ENCODE results near the gene PDCD2. TPM values are rescaled to one million over a fixed set of nuclear protein-coding genes. Genes with fewer than 3 reads are reported as not detected.

PDCD2 gene
- total RNA-seq, 2 donors from 2014 or later, result 99.9 to 110 TPM

DNA sequence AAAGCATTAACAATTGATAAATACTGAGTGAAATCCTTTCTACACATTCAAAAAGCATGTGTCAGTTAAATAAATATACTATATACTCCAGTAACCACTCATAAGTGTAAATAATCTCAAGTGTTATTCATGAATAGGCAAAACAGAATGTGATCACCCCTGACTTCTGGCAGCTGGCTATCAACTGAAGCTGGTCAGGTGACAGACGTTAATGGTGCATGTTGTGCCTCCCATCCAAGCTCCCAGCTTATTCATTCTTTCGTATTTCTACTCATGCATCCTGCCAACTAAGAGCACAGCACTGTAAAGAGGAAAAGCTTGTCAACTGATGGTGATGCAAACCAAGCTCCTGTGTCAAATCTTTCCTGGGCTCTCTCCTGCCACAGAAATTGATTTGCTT, 39.0 kb downstream of the PDCD2 start:
- H3K9me3 ChIP-seq, result no peaks in the 10 kb centered on the region
- WGBS, result 44% methylated on average over 2 of the region's 2 CpGs
- DNase-seq (ENCODE audit: low spot score), result no peak
- TF ChIP-seq, protein P1, sequence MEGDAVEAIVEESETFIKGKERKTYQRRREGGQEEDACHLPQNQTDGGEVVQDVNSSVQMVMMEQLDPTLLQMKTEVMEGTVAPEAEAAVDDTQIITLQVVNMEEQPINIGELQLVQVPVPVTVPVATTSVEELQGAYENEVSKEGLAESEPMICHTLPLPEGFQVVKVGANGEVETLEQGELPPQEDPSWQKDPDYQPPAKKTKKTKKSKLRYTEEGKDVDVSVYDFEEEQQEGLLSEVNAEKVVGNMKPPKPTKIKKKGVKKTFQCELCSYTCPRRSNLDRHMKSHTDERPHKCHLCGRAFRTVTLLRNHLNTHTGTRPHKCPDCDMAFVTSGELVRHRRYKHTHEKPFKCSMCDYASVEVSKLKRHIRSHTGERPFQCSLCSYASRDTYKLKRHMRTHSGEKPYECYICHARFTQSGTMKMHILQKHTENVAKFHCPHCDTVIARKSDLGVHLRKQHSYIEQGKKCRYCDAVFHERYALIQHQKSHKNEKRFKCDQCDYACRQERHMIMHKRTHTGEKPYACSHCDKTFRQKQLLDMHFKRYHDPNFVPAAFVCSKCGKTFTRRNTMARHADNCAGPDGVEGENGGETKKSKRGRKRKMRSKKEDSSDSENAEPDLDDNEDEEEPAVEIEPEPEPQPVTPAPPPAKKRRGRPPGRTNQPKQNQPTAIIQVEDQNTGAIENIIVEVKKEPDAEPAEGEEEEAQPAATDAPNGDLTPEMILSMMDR (IDR thresholded peaks at IDR 0.05), result no peak
- TF ChIP-seq POLR2AphosphoS5 (IDR thresholded peaks at IDR 0.05) (no peak), POLR2A (IDR thresholded peaks at IDR 0.05) (no peak)
- intact Hi-C loops (cut with DNase I), result no loop called here
- no peak overlapping the region for H3K4me3 ChIP-seq
- H3K4me1 ChIP-seq (replicated peaks), result peaks cover 7% of the 10 kb centered on the region
- H3K27me3 ChIP-seq (replicated peaks; ENCODE audit: insufficient read depth), result no peaks in the 10 kb centered on the region
- peaks cover 3 to 18% of the 10 kb centered on the region in 2 donors for H3K36me3 ChIP-seq
- no peak overlapping the region for H3K27ac ChIP-seq

DNA sequence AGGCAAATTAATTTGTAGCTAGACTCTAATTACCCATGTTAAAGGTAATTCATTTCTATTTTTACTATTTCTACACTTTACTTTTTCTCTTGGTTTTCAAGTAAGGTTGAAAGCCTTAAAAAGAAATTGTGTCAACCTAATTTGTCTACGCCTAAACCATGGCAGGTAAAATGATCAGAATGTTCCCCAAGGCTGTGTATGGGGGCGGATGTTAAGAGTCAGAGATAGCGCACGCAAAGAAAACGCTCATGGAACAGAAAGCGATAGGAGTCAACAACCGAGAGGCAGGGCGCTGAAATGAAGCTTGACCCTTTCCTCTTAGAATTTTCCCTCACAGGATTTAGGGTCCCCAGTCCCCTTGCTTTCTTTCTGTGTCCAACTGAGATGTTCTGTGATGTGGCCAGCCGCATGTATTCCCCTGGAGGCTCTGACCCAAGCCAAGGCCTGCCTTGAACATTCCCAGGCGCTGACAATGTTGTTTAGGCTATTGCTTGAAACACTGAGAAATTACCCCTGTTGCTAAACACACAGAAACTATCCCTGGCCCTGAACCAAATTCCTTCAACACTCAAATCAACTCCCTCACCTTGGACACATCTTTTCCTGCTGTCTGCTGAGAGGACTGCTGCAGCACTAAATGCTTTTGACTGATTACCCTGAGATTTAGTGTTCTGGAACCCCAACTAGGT, 42.3 kb downstream of the PDCD2 start:
- no peaks in the 10 kb centered on the region for H3K9me3 ChIP-seq
- 91% methylated on average over 10 of the region's 10 CpGs for WGBS
- H3K36me3 ChIP-seq, result peaks cover 3 to 18% of the 10 kb centered on the region in 2 donors
- no peak for DNase-seq (ENCODE audit: low spot score)
- no peaks in the 10 kb centered on the region for H3K4me1 ChIP-seq (replicated peaks)
- H3K27me3 ChIP-seq (replicated peaks; ENCODE audit: insufficient read depth), result no peaks in the 10 kb centered on the region
- TF ChIP-seq, protein P1 (IDR thresholded peaks at IDR 0.05), result no peak
- TF ChIP-seq POLR2AphosphoS5 (IDR thresholded peaks at IDR 0.05), result no peak
- H3K27ac ChIP-seq, result no peak overlapping the region
- intact Hi-C loops (cut with DNase I), result no loop called here
- no peak overlapping the region for H3K4me3 ChIP-seq

DNA sequence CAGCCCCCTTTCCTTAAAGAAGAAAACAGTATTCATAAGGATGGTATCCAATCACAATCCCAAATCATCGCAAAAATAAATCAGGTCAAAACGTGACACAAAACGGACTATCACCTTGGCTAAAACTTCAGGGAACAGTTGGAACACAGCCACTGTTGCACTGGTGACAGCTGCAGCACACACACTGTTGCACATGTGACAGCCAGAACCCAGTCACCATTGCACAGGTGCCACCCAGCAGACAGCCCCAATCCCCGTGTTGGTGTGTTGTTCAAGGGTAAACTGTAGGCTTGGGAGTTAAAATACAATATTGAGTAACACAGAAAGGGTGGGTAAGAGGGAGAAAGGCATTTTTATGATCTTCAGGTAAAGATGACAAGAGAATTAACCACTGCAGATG, 47.1 kb downstream of the PDCD2 start:
- no peaks in the 10 kb centered on the region for H3K9me3 ChIP-seq
- no peaks in the 10 kb centered on the region for H3K27me3 ChIP-seq (replicated peaks; ENCODE audit: insufficient read depth)
- intact Hi-C loops (cut with DNase I), result loop anchor here (5.0 kb wide), 1 partner anchor 745 kb away; no protein-coding TSS in a partner anchor
- DNase-seq (ENCODE audit: low spot score), result no peak
- no peak overlapping the region for H3K27ac ChIP-seq
- no peaks in the 10 kb centered on the region for H3K4me1 ChIP-seq (replicated peaks)
- H3K36me3 ChIP-seq, result peaks cover 4 to 12% of the 10 kb centered on the region in 2 donors
- TF ChIP-seq POLR2AphosphoS5 (IDR thresholded peaks at IDR 0.05) (no peak), POLR2A (IDR thresholded peaks at IDR 0.05) (no peak)
- TF ChIP-seq, protein P1 (IDR thresholded peaks at IDR 0.05), result no peak
- WGBS, result 80% methylated on average over 4 of the region's 4 CpGs
- no peak overlapping the region for H3K4me3 ChIP-seq

DNA sequence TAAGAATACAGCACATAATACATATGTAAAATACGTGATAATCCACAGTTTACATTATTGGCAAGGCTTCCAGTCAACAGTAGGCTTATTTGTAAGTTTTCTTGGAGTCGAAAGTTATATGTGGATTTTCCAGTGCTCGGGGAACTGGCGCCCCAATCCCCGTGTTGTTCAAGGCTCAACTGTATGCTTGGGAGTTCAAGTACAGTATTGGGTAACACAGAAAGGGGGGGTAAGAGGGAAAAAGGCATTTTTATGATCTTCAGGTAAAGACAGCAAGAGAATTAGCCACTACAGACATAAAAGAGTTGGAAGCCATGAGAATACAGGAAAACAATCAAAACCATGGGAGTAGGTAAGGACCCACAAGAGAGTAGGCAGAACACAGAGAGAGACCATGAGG, 47.8 kb downstream of the PDCD2 start:
- intact Hi-C loops (cut with DNase I), result loop anchor here (5.0 kb wide), 1 partner anchor 744 kb away; no protein-coding TSS in a partner anchor
- no peaks in the 10 kb centered on the region for H3K9me3 ChIP-seq
- no peak for DNase-seq (ENCODE audit: low spot score)
- peaks cover 4 to 12% of the 10 kb centered on the region in 2 donors for H3K36me3 ChIP-seq
- H3K27ac ChIP-seq, result no peak overlapping the region
- no peaks in the 10 kb centered on the region for H3K27me3 ChIP-seq (replicated peaks; ENCODE audit: insufficient read depth)
- WGBS, result 87% methylated on average over 5 of the region's 5 CpGs
- TF ChIP-seq POLR2A (IDR thresholded peaks at IDR 0.05) (no peak), POLR2AphosphoS5 (IDR thresholded peaks at IDR 0.05) (no peak)
- TF ChIP-seq, protein P1 (IDR thresholded peaks at IDR 0.05), result no peak
- H3K4me1 ChIP-seq (replicated peaks), result no peaks in the 10 kb centered on the region
- H3K4me3 ChIP-seq, result no peak overlapping the region

DNA sequence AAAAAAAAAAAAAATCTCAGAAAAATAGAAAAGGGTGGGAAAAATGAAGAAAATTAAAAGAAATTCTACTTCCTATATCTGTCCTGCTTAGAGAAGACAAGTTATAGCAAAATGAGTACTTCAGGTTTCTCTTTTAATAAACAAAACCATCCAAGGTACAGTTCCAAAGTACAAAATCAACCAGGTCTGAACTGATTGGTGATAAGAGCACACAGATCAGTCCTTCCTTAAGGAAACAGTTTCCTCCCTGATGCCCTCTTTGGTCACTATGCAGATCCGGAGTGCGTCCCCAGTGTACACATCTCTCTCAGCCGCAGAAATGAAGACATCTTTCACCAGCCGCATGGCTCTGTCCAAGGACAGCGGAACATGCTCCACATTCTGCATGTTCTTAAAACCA, 49.4 kb downstream of the PDCD2 start:
- no peak overlapping the region for H3K27ac ChIP-seq
- H3K9me3 ChIP-seq, result no peaks in the 10 kb centered on the region
- H3K27me3 ChIP-seq (replicated peaks; ENCODE audit: insufficient read depth), result no peaks in the 10 kb centered on the region
- 94% methylated on average over 5 of the region's 5 CpGs for WGBS
- no peak for DNase-seq (ENCODE audit: low spot score)
- TF ChIP-seq, protein P1 (IDR thresholded peaks at IDR 0.05), result no peak
- no peak for TF ChIP-seq POLR2AphosphoS5 (IDR thresholded peaks at IDR 0.05)
- TF ChIP-seq POLR2A (IDR thresholded peaks at IDR 0.05), result no peak
- no peaks in the 10 kb centered on the region for H3K4me1 ChIP-seq (replicated peaks)
- H3K36me3 ChIP-seq, result peaks cover 4 to 12% of the 10 kb centered on the region in 2 donors
- H3K4me3 ChIP-seq, result no peak overlapping the region
- intact Hi-C loops (cut with DNase I), result loop anchor here (5.0 kb wide), 1 partner anchor 743 kb away; no protein-coding TSS in a partner anchor
